Heart left ventricle (tissue), 13 donors: ENCODE results near the gene PRR4.

Source experiments
- CTCF ChIP-seq, 12 donors: fragments of 200-600 bp; sonication (generic) in 4 of 12; IDR thresholded peaks; one replicate each; pipeline versions ENCODE4 v1.5.0 to v1.8.0; 2018 to 2022; ENCODE audit warnings: antibody characterized with exemption in 12 of 12, mild to moderate bottlenecking in 5 of 12
- POLR2A ChIP-seq, 2 donors: fragments of 450-650 bp; IDR thresholded peaks; one replicate each; pipeline ENCODE4 v1.6.1; 2017; ENCODE audit warnings: antibody characterized with exemption in 2 of 2, mild to moderate bottlenecking in 2 of 2, moderate library complexity in 2 of 2
- donor health status: ischemic (EF 13 %, LVEDD 7.1; RV severe dilation, severe dysfunction).
- donor health status: DM: no; HTN: yes; CAD: no.
- donor health status: DM: no; HTN: no; CAD: no.
- donor health status: ischemic (EF 25% LVEDD 6.9; RV normal size, moderate dysfunction).
- donor health status: ischemic (EF 25% LVEDD 5.7; RV mildly dilated, moderate dysfunction).
- donor health status: ischemic (EF 35%, LVEDD 5.7; RV mildly dilated, moderate dysfunction).
- donor health status: nonischemic (EF 11% LVEDD 7.7; RV severe dilation, severe dysfunction).
- donor health status: DM: yes; HTN: yes; CAD: no.
- donor health status: PGD.
- donor health status: ischemic (EF 29% LVEDD 5.4; RV normal size, mild dysfunction).
- donor health status: nonischemic (EF 23%, LVEDD 6.1; RV moderate dilation, normal function).

GRCh38 chr12:10842862-10843261 lies 6.4 kb downstream of the PRR4 start:
- no peak for TF ChIP-seq CTCF (IDR thresholded peaks at IDR 0.05)
- no peak for TF ChIP-seq POLR2A (IDR thresholded peaks at IDR 0.05)
